GM06990 (cell line): ENCODE data around the gene SIGLEC12.

Experiments
- DNase-seq: peaks from one replicate; pipeline ENCODE4 v3.0.0-alpha.2; 2011; ENCODE audit not compliant: insufficient read length; ENCODE audit errors: extremely low read depth
- H3K27me3 ChIP-seq: replicated peaks from 2 replicates; pipeline ENCODE4 v1.6.0; 2011; ENCODE audit warnings: low read length; ENCODE audit not compliant: control insufficient read depth, insufficient read depth
- H3K36me3 ChIP-seq: 2 replicates; pipeline ENCODE4 v1.5.1; 2011; ENCODE audit warnings: low read length; ENCODE audit not compliant: control insufficient read depth, insufficient read depth
- H3K4me3 ChIP-seq: replicated peaks from 2 replicates; pipeline ENCODE4 v1.5.1; 2011; ENCODE audit warnings: low read depth, mild to moderate bottlenecking, control low read depth, low read length
- TF ChIP-seq, protein P1 (sequence below): IDR thresholded peaks from 2 replicates; pipeline ENCODE4 v1.5.1; 2011; ENCODE audit warnings: low read length, control low read depth, mild to moderate bottlenecking, inconsistent platforms; ENCODE audit not compliant: insufficient read depth, poor library complexity, severe bottlenecking

Gene SIGLEC12

GRCh38 chr19:51485960-51486660 is 15.5 kb downstream of the SIGLEC12 start:
- peaks cover 1% of the 10 kb centered on the region for H3K27me3 ChIP-seq
- no peaks in the 10 kb centered on the region for H3K36me3 ChIP-seq
- TF ChIP-seq, protein P1, sequence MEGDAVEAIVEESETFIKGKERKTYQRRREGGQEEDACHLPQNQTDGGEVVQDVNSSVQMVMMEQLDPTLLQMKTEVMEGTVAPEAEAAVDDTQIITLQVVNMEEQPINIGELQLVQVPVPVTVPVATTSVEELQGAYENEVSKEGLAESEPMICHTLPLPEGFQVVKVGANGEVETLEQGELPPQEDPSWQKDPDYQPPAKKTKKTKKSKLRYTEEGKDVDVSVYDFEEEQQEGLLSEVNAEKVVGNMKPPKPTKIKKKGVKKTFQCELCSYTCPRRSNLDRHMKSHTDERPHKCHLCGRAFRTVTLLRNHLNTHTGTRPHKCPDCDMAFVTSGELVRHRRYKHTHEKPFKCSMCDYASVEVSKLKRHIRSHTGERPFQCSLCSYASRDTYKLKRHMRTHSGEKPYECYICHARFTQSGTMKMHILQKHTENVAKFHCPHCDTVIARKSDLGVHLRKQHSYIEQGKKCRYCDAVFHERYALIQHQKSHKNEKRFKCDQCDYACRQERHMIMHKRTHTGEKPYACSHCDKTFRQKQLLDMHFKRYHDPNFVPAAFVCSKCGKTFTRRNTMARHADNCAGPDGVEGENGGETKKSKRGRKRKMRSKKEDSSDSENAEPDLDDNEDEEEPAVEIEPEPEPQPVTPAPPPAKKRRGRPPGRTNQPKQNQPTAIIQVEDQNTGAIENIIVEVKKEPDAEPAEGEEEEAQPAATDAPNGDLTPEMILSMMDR: no peak
- no peak overlapping the region for H3K4me3 ChIP-seq
- DNase-seq: no peak

- Histone ChIP-seq H3K36me3 (no peaks in the 10 kb centered on the region), H3K27me3 (peaks cover under 1% of the 10 kb centered on the region), H3K4me3 (no peak overlapping the region)
- no peak for DNase-seq
- TF ChIP-seq, protein P1: no peak
Observed at GRCh38 chr19:51480590-51480989, 21.0 kb downstream of the SIGLEC12 start.

DNA sequence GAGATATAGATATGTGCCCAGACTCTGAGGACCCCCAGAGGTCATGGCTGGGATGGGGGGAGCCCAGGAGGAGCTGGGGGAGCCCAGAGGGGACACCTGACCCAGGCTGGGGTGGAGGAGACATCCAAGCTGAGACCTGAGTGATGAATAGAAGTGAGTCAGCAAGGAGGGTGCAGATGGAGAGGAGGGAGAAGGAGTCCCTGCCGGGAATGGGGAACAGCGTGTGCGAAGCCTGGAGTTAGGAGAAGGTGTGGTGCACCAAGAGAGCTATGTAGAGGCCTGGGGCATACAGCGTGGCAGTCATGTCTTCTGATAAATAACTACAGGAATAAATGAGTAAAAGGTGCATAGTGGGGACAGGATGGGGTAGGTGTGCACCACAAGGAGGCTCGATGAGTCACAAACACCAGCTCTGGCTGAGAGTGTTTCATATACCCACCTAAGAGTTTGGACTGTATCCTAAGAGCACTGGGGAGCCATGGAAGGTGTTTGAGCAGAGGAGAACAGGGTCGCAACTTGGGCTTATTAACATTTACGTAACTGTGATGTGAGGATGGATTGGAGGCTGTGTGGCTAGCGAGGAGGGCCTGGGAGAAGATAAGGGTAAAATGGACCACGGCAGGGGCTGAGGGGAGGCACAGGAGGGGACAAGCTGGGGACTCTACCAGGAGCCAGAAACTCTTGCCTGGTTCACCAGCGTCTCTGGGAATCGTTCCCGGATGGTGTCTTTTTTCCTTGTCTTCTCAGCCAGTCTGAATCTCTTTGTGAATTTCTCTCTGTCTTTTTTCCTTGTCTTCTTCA is 21.9 kb downstream of the SIGLEC12 start:
- no peak for DNase-seq
- Histone ChIP-seq H3K36me3 (no peaks in the 10 kb centered on the region), H3K27me3 (no peaks in the 10 kb centered on the region; the same call in 1 of the 2 replicates), H3K4me3 (no peak overlapping the region)
- TF ChIP-seq, protein P1: no peak

- TF ChIP-seq, protein P1: no peak
- no peaks in the 10 kb centered on the region; the same call in 1 of the 2 replicates for H3K27me3 ChIP-seq
- no peak within 1 kb of the TSS for H3K4me3 ChIP-seq
- H3K36me3 ChIP-seq: no peaks in the 10 kb centered on the region
- DNase-seq: no peak
Observed at GRCh38 chr19:51478381-51479234, 23.0 kb downstream of the SIGLEC12 start, which contains the start of gene CEACAM18. TSS of gene CEACAM18 (plus strand) at chr19:51478539.

- no peak for DNase-seq
- H3K36me3 ChIP-seq: no peaks in the 10 kb centered on the region
- no peak overlapping the region for H3K4me3 ChIP-seq
- TF ChIP-seq, protein P1: no peak
- H3K27me3 ChIP-seq: no peaks in the 10 kb centered on the region
Observed at GRCh38 chr19:51477344-51477743, 24.3 kb downstream of the SIGLEC12 start.
